Measurements from ENCODE around the gene SCO2. TPM values are rescaled to one million over a fixed set of nuclear protein-coding genes. Genes with fewer than 3 reads are reported as not detected.

The SCO2 gene
- total and polyA plus RNA-seq, 9 of the 15 experiments (the other 6 are each of a cell fraction or from before 2014, with no cell fraction given) = 0.34 to 4.0 (median 1.1) TPM; not detected in 3

DNA sequence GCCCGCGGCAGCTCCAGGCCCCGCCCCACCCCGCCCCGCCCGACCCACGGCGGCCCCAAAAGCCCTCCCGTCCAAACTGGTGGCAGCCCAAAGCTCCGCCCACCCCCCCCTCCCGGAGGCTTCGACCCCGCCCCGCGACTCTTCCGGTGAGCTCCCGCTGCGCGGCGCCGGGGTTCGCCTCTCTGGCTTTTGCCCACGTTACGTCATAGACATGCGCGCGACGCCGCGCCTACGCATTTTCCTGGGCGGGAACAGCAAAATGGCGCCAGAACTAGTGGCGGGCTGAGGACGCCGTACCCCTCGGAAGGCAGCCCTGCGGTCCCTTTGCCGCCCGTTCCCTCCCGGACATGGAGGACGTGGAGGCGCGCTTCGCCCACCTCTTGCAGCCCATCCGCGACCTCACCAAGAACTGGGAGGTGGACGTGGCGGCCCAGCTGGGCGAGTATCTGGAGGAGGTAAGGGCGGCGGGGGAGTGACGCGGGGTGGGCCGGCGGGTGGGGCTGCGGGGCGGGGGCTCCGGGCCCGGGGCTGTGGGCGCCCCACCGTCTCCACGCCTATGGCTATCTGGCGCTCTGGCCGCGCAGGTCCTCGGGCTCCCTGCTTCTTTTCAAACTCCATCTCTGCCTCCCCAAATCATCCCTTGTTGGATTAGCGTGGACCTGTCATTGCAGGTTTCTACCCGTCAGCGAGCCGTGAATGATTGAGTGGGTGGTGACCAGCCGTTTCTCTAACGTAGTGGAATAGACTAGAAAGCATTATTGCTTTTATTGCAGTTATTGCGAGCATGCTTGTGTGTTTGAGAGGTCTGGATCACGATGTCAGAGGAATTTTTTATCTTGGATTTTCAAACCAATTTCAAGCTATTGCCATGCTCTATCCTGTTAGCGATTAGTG, 17.2 kb downstream of the SCO2 start, which contains the start of gene NCAPH2 (continued):
- TF ChIP-seq KAT8 (IDR thresholded peaks at IDR 0.05; ENCODE audit: low read depth) = no peak
- no peak for TF ChIP-seq ZNF134 (CRISPR knock-in tag; conservative IDR thresholded peaks at IDR 0.05)
- TF ChIP-seq ZNF778 (CRISPR knock-in tag; IDR thresholded peaks at IDR 0.05) = no peak
- peak; percentile 32; the same call in 1 of the 2 replicates for TF ChIP-seq ESRRA (IDR thresholded peaks at IDR 0.05; ENCODE audit: borderline replicate concordance, low read depth)
- no peak for TF ChIP-seq POU5F1 (IDR thresholded peaks at IDR 0.05; ENCODE audit: borderline replicate concordance, low read depth, low read length, partially characterized antibody)
- TF ChIP-seq FOSL1 (tag; conservative IDR thresholded peaks at IDR 0.05) = no peak
- TF ChIP-seq, protein P1, sequence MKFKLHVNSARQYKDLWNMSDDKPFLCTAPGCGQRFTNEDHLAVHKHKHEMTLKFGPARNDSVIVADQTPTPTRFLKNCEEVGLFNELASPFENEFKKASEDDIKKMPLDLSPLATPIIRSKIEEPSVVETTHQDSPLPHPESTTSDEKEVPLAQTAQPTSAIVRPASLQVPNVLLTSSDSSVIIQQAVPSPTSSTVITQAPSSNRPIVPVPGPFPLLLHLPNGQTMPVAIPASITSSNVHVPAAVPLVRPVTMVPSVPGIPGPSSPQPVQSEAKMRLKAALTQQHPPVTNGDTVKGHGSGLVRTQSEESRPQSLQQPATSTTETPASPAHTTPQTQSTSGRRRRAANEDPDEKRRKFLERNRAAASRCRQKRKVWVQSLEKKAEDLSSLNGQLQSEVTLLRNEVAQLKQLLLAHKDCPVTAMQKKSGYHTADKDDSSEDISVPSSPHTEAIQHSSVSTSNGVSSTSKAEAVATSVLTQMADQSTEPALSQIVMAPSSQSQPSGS (CRISPR knock-in tag; IDR thresholded peaks at IDR 0.05) = no peak
- 0 out of 4 replicates have a peak, but pooled peaks of 1 of the 2 experiments have one; percentile 15 for TF ChIP-seq TRIM24 (IDR thresholded peaks at IDR 0.05)
- no peak for TF ChIP-seq SNRNP70 (optimal IDR thresholded peaks at IDR 0.05; ENCODE audit: low read depth, low read length)
- no peak for TF ChIP-seq ETV6 (IDR thresholded peaks at IDR 0.05; ENCODE audit: borderline replicate concordance in 1 of 2, low read depth in 2 of 2, low read length in 1 of 2)
- 0 out of 2 replicates have a peak, but pooled peaks have one; percentile 23 for TF ChIP-seq ETV6 (CRISPR knock-in tag; IDR thresholded peaks at IDR 0.05; ENCODE audit: borderline replicate concordance)
- no peak for TF ChIP-seq ZNF316 (IDR thresholded peaks at IDR 0.05)
- no peak for TF ChIP-seq POLR3G (IDR thresholded peaks at IDR 0.05; ENCODE audit: extremely low read depth, insufficient read length, insufficient replicate concordance)
- TF ChIP-seq ZNF274 (IDR thresholded peaks at IDR 0.05; ENCODE audit: borderline replicate concordance, low read depth, low read length) = no peak
- no peak for TF ChIP-seq CHCHD3 (CRISPR knock-in tag; IDR thresholded peaks at IDR 0.05)
- no peak for TF ChIP-seq RFX1 (IDR thresholded peaks at IDR 0.05)
- TF ChIP-seq ZNF785 (CRISPR knock-in tag; IDR thresholded peaks at IDR 0.05) = no peak
- TF ChIP-seq, protein P2, sequence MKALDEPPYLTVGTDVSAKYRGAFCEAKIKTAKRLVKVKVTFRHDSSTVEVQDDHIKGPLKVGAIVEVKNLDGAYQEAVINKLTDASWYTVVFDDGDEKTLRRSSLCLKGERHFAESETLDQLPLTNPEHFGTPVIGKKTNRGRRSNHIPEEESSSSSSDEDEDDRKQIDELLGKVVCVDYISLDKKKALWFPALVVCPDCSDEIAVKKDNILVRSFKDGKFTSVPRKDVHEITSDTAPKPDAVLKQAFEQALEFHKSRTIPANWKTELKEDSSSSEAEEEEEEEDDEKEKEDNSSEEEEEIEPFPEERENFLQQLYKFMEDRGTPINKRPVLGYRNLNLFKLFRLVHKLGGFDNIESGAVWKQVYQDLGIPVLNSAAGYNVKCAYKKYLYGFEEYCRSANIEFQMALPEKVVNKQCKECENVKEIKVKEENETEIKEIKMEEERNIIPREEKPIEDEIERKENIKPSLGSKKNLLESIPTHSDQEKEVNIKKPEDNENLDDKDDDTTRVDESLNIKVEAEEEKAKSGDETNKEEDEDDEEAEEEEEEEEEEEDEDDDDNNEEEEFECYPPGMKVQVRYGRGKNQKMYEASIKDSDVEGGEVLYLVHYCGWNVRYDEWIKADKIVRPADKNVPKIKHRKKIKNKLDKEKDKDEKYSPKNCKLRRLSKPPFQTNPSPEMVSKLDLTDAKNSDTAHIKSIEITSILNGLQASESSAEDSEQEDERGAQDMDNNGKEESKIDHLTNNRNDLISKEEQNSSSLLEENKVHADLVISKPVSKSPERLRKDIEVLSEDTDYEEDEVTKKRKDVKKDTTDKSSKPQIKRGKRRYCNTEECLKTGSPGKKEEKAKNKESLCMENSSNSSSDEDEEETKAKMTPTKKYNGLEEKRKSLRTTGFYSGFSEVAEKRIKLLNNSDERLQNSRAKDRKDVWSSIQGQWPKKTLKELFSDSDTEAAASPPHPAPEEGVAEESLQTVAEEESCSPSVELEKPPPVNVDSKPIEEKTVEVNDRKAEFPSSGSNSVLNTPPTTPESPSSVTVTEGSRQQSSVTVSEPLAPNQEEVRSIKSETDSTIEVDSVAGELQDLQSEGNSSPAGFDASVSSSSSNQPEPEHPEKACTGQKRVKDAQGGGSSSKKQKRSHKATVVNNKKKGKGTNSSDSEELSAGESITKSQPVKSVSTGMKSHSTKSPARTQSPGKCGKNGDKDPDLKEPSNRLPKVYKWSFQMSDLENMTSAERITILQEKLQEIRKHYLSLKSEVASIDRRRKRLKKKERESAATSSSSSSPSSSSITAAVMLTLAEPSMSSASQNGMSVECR (CRISPR knock-in tag; IDR thresholded peaks at IDR 0.05) = peak; percentile 80
- TF ChIP-seq, protein P3, sequence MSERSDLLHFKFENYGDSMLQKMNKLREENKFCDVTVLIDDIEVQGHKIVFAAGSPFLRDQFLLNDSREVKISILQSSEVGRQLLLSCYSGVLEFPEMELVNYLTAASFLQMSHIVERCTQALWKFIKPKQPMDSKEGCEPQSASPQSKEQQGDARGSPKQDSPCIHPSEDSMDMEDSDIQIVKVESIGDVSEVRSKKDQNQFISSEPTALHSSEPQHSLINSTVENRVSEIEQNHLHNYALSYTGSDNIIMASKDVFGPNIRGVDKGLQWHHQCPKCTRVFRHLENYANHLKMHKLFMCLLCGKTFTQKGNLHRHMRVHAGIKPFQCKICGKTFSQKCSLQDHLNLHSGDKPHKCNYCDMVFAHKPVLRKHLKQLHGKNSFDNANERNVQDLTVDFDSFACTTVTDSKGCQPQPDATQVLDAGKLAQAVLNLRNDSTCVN (CRISPR knock-in tag; IDR thresholded peaks at IDR 0.05) = no peak
- no peak for TF ChIP-seq HNRNPH1 (optimal IDR thresholded peaks at IDR 0.05; ENCODE audit: low read depth, low read length)
- TF ChIP-seq TSC22D4 (tag; IDR thresholded peaks at IDR 0.05) = no peak
- TF ChIP-seq CBX2 (IDR thresholded peaks at IDR 0.05; ENCODE audit: insufficient read depth, low read length, poor library complexity, severe bottlenecking) = no peak
